A549 (cell line): Measurements from ENCODE around the gene GTF2A1. TPM values are rescaled to one million over a fixed set of nuclear protein-coding genes. Genes with fewer than 3 reads are reported as not detected.

ENCODE experiments used
- ATAC-seq, 2 experiments: fragments of 200-7000 bp in 1 of 2; fragments of >200 bp in 1 of 2; cut with Nextera tagmentation in 1 of 2; cut with Tn5 transposase in 1 of 2; 3 replicates each; pipeline versions ENCODE4 v1.8.0 to v1.9.1; 2018 to 2020; ENCODE audit warnings: mild to moderate bottlenecking in 1 of 2, moderate library complexity in 1 of 2
- CTCF ChIA-PET: fragments of 300-600 bp; sonication (Branson Sonifier 250); formaldehyde crosslinking; extraction: SDS; loops from one replicate; lab custom pipeline; 2021; ENCODE audit warnings: antibody characterized with exemption, inconsistent platforms; lab: Yijun Ruan, JAX
- POLR2A ChIA-PET: fragments of 350-600 bp; formaldehyde crosslinking; extraction: SDS; loops from one replicate; lab custom pipeline; 2021; ENCODE audit warnings: antibody characterized with exemption, inconsistent platforms; lab: Yijun Ruan, JAX
- DNase-seq, 2 experiments: peaks; one replicate each; pipeline versions ENCODE4 v3.0.0 to v3.0.0-alpha.2; 2011 to 2016; ENCODE audit warnings: low read depth in 1 of 2, low spot score in 1 of 2
- FAIRE-seq: peaks from 2 replicates; lab custom pipeline; 2011; peaks lifted over from hg19 to GRCh38; lab: Jason Lieb, UNC
- H3K27ac ChIP-seq, 2 experiments: fragments of >200 bp; sonication (Bioruptor Twin); formaldehyde crosslinking; 3 replicates each; pipeline ENCODE4 v1.5.1; 2016 to 2017
- H3K4me1 ChIP-seq: fragments of >200 bp; sonication (Bioruptor Twin); formaldehyde crosslinking; 3 replicates; pipeline ENCODE4 v1.6.1; 2016
- H3K4me2 ChIP-seq: fragments of >200 bp; sonication (Bioruptor Twin); formaldehyde crosslinking; 3 replicates; pipeline ENCODE4 v1.6.1; 2016
- H3K4me3 ChIP-seq: fragments of >200 bp; sonication (Bioruptor Twin); formaldehyde crosslinking; 3 replicates; pipeline ENCODE4 v1.5.1; 2016
- H3K9me3 ChIP-seq: fragments of >200 bp; sonication (Bioruptor Twin); formaldehyde crosslinking; 3 replicates; pipeline ENCODE4 v1.6.1; 2016
- BHLHE40 ChIP-seq: IDR thresholded peaks from 2 replicates; pipeline ENCODE4 v1.6.1; 2012; ENCODE audit warnings: low read depth, low read length, inconsistent platforms
- CBX2 ChIP-seq: fragments of 200-600 bp; sonication (generic); IDR thresholded peaks from 2 replicates; pipeline ENCODE4 v1.6.1; 2016; ENCODE audit warnings: low read depth, mild to moderate bottlenecking, borderline replicate concordance
- CHD2 ChIP-seq: fragments of 150-350 bp; IDR thresholded peaks from 2 replicates; pipeline ENCODE4 v1.6.1; 2014; ENCODE audit warnings: low read length; ENCODE audit not compliant: partially characterized antibody
- EHF ChIP-seq: fragments of 250-450 bp; sonication (Bioruptor Pico); IDR thresholded peaks from 2 replicates; pipeline ENCODE4 v1.5.0; 2020; ENCODE audit warnings: mild to moderate bottlenecking
- EHMT2 ChIP-seq: fragments of 200-600 bp; sonication (generic); IDR thresholded peaks from 2 replicates; pipeline ENCODE4 v1.6.1; 2016; ENCODE audit warnings: antibody characterized with exemption, low read depth, mild to moderate bottlenecking, moderate library complexity
- EP300 ChIP-seq, 2 experiments: fragments of >200 bp; sonication (Bioruptor Twin); formaldehyde crosslinking; IDR thresholded peaks; 2 replicates in 1 of 2; 3 replicates in 1 of 2; pipeline ENCODE4 v1.6.1; 2016 to 2017
- FOXS1 ChIP-seq: fragments of 250-450 bp; sonication (Bioruptor Pico); IDR thresholded peaks from 2 replicates; pipeline ENCODE4 v1.5.0; 2020; ENCODE audit warnings: mild to moderate bottlenecking, moderate library complexity
- GATA3 ChIP-seq: IDR thresholded peaks from 2 replicates; pipeline ENCODE4 v1.6.1; 2012; ENCODE audit warnings: borderline replicate concordance
- HDAC2 ChIP-seq: fragments of 200-600 bp; sonication (generic); IDR thresholded peaks from 2 replicates; pipeline ENCODE4 v1.6.1; 2016
- HOXB13 ChIP-seq: fragments of 250-450 bp; sonication (Bioruptor Pico); IDR thresholded peaks from 2 replicates; pipeline ENCODE4 v1.5.0; 2020; ENCODE audit warnings: low read depth, mild to moderate bottlenecking, moderate library complexity
- HOXB5 ChIP-seq: fragments of 250-450 bp; sonication (Bioruptor Pico); IDR thresholded peaks from 2 replicates; pipeline ENCODE4 v1.5.0; 2020; ENCODE audit warnings: mild to moderate bottlenecking, moderate library complexity
- KDM1A ChIP-seq: fragments of 200-600 bp; sonication (generic); IDR thresholded peaks from 2 replicates; pipeline ENCODE4 v1.6.1; 2016; ENCODE audit warnings: low read depth, mild to moderate bottlenecking
- MAFK ChIP-seq: fragments of 450-650 bp; IDR thresholded peaks from 2 replicates; pipeline ENCODE4 v1.6.1; 2014; ENCODE audit not compliant: partially characterized antibody
- MYC ChIP-seq: IDR thresholded peaks from 2 replicates; pipeline ENCODE4 v1.6.1; 2012; ENCODE audit warnings: mild to moderate bottlenecking, inconsistent platforms, low read length, improper control_type of control experiment, borderline replicate concordance
- NFE2L2 ChIP-seq: fragments of 150-350 bp; conservative IDR thresholded peaks from 2 replicates; pipeline ENCODE4 v1.6.1; 2014; ENCODE audit warnings: low read length
- NPAS2 ChIP-seq: fragments of 250-450 bp; sonication (Bioruptor Pico); IDR thresholded peaks from 2 replicates; pipeline ENCODE4 v1.8.0; 2022; ENCODE audit warnings: mild to moderate bottlenecking, moderate library complexity, borderline replicate concordance
- PHF8 ChIP-seq: fragments of 200-600 bp; sonication (generic); IDR thresholded peaks from 2 replicates; pipeline ENCODE4 v1.6.1; 2016; ENCODE audit warnings: low read depth, mild to moderate bottlenecking, antibody characterized with exemption, moderate library complexity, borderline replicate concordance
- POLR2AphosphoS2 ChIP-seq: conservative IDR thresholded peaks from 2 replicates; pipeline ENCODE4 v1.6.1; 2012; ENCODE audit warnings: low read length, improper control_type of control experiment, inconsistent platforms
- RAD21 ChIP-seq, 2 experiments: fragments of >200 bp in 1 of 2; sonication (Bioruptor Twin) in 1 of 2; formaldehyde crosslinking in 1 of 2; IDR thresholded peaks in 1 of 2; conservative IDR thresholded peaks in 1 of 2; 2 replicates in 1 of 2; 3 replicates in 1 of 2; pipeline ENCODE4 v1.6.1; 2012 to 2018; ENCODE audit warnings: inconsistent platforms in 1 of 2
- RARB ChIP-seq: fragments of 250-450 bp; sonication (Bioruptor Pico); IDR thresholded peaks from 2 replicates; pipeline ENCODE4 v1.8.0; 2021; ENCODE audit warnings: mild to moderate bottlenecking, moderate library complexity
- RCOR1 ChIP-seq: fragments of 150-350 bp; IDR thresholded peaks from 2 replicates; pipeline ENCODE4 v1.6.1; 2014; ENCODE audit warnings: antibody characterized with exemption, low read length, low read depth
- SREBF2 ChIP-seq: fragments of 450-650 bp; IDR thresholded peaks from 2 replicates; pipeline ENCODE4 v1.6.1; 2014; ENCODE audit warnings: mild to moderate bottlenecking, moderate library complexity
- TFCP2L1 ChIP-seq: fragments of 250-450 bp; sonication (Bioruptor Pico); IDR thresholded peaks from 2 replicates; pipeline ENCODE4 v1.5.0; 2021; ENCODE audit warnings: mild to moderate bottlenecking
- TP53 ChIP-seq: fragments of 250-450 bp; sonication (Bioruptor Pico); IDR thresholded peaks from 2 replicates; pipeline ENCODE4 v1.5.0; 2021; ENCODE audit warnings: mild to moderate bottlenecking, moderate library complexity
- ZNF302 ChIP-seq: fragments of 250-450 bp; sonication (Bioruptor Pico); IDR thresholded peaks from 2 replicates; pipeline ENCODE4 v1.9.0; 2021; ENCODE audit warnings: inconsistent platforms, mild to moderate bottlenecking, moderate library complexity
- WGBS: methylation state at CpG from one replicate; pipeline ENCODE4 v1.1.6; 2017; ENCODE audit errors: missing lambda C conversion rate; 5-methylcytosine and 5-hydroxymethylcytosine counted together
- polyA minus RNA-seq: library from RNA; depleted of rRNA, polyadenylated mRNA; stranded (reverse); fragments of >200 nt; gene quantifications from 2 replicates; pipeline ENCODE4 v1.2.3, GENCODE V29; 2011; rRNA and poly(A)+ RNA removed
- polyA plus RNA-seq, 4 experiments: library from polyadenylated mRNA; depleted of rRNA in 3 of 4; stranded (reverse); fragments of >200 nt; fragmentation: RNase III in 1 of 4; extraction: RNeasy Plus Mini Kit Qiagen cat#74134 plus additional on column Dnase treatment in 1 of 4; gene quantifications; 2 replicates in 3 of 4; 3 replicates in 1 of 4; pipeline ENCODE4 v1.2.3, GENCODE V29; 2011 to 2017
- TF ChIP-seq, protein P1 (sequence below): fragments of 450-650 bp; IDR thresholded peaks from 2 replicates; pipeline ENCODE4 v1.6.1; 2014; ENCODE audit warnings: antibody characterized with exemption
- TF ChIP-seq, protein P2 (sequence below): fragments of 250-450 bp; sonication (Bioruptor Pico); IDR thresholded peaks from 2 replicates; pipeline ENCODE4 v1.5.0; 2021; ENCODE audit warnings: mild to moderate bottlenecking, moderate library complexity, borderline replicate concordance
- TF ChIP-seq, protein P3 (sequence below): IDR thresholded peaks from 2 replicates; pipeline ENCODE4 v1.6.1; 2012; ENCODE audit warnings: low read depth, borderline replicate concordance
- TF ChIP-seq, protein P4 (sequence below): fragments of >200 bp; sonication (Bioruptor Twin); formaldehyde crosslinking; IDR thresholded peaks from 3 replicates; pipeline ENCODE4 v1.5.1; 2016
- TF ChIP-seq, protein P5 (sequence below): fragments of 200-600 bp; sonication (generic); IDR thresholded peaks from 2 replicates; pipeline ENCODE4 v1.6.1; 2016; ENCODE audit warnings: antibody characterized with exemption, mild to moderate bottlenecking, moderate library complexity

GTF2A1 gene
- polyA plus RNA-seq (2011; rRNA removed) (19.6 and 22.4 TPM in 2 replicates), polyA plus RNA-seq (2017; fragmentation: RNase III; extraction: RNeasy Plus Mini Kit Qiagen cat#74134 plus additional on column Dnase treatment) (12.5 to 15.0 TPM (median 13.3 TPM) in 3 replicates), polyA minus RNA-seq (35.1 and 39.4 TPM in 2 replicates)
- polyA plus RNA-seq (2012; cell fraction: cytosol; rRNA removed), result 5.4 and 9.1 TPM in 2 replicates
- polyA plus RNA-seq (2012; cell fraction: nucleus; rRNA removed), result 2.3 and 3.5 TPM in 2 replicates

- CTCF ChIA-PET, result interaction anchor here (0.8 to 1.4 kb wide), 2 partner anchors 16 to 239 kb away, joined by 3 read pairs; no protein-coding TSS in a partner anchor
- H3K4me3 ChIP-seq, result peak within 1 kb of the TSS; percentile 89
- FAIRE-seq, result no peak
- peak within 1 kb of the TSS; percentile 96 for H3K27ac ChIP-seq
- H3K4me2 ChIP-seq, result peak within 1 kb of the TSS; percentile 78
- WGBS, result under 1% methylated on average over 37 of the region's 84 CpGs
- H3K4me1 ChIP-seq, result peaks cover 24% of the 10 kb centered on the region
- POLR2A ChIA-PET, result interaction anchor here (0.5 to 1.6 kb wide), 24 partner anchors 8 to 1108 kb away, joined by 3 to 21 read pairs (median 5); partner anchors contain the start of genes CEP128 and SEL1L
- peaks cover 5% of the 10 kb centered on the region; the same call in 1 of the 3 replicates for H3K9me3 ChIP-seq
- peak; percentile 82 to 88 for ATAC-seq
- peak; percentile 80 to 96 for DNase-seq
- TF ChIP-seq, protein P1, sequence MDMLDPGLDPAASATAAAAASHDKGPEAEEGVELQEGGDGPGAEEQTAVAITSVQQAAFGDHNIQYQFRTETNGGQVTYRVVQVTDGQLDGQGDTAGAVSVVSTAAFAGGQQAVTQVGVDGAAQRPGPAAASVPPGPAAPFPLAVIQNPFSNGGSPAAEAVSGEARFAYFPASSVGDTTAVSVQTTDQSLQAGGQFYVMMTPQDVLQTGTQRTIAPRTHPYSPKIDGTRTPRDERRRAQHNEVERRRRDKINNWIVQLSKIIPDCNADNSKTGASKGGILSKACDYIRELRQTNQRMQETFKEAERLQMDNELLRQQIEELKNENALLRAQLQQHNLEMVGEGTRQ, result peak; percentile 98
- peak; percentile 80 for TF ChIP-seq NPAS2 (CRISPR knock-in tag)
- TF ChIP-seq, protein P2, sequence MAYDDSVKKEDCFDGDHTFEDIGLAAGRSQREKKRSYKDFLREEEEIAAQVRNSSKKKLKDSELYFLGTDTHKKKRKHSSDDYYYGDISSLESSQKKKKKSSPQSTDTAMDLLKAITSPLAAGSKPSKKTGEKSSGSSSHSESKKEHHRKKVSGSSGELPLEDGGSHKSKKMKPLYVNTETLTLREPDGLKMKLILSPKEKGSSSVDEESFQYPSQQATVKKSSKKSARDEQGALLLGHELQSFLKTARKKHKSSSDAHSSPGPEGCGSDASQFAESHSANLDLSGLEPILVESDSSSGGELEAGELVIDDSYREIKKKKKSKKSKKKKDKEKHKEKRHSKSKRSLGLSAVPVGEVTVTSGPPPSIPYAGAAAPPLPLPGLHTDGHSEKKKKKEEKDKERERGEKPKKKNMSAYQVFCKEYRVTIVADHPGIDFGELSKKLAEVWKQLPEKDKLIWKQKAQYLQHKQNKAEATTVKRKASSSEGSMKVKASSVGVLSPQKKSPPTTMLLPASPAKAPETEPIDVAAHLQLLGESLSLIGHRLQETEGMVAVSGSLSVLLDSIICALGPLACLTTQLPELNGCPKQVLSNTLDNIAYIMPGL (CRISPR knock-in tag), result no peak
- TF ChIP-seq NFE2L2, result peak; percentile 57
- peak; percentile 10; the same call in 1 of the 2 replicates for TF ChIP-seq TP53 (CRISPR knock-in tag)
- no peak for TF ChIP-seq FOXS1 (CRISPR knock-in tag)
- no peak for TF ChIP-seq MYC
- peak; percentile 66 for TF ChIP-seq HOXB13 (CRISPR knock-in tag)
- TF ChIP-seq GATA3, result no peak; the same call in 1 of the 2 replicates
- TF ChIP-seq, protein P3, sequence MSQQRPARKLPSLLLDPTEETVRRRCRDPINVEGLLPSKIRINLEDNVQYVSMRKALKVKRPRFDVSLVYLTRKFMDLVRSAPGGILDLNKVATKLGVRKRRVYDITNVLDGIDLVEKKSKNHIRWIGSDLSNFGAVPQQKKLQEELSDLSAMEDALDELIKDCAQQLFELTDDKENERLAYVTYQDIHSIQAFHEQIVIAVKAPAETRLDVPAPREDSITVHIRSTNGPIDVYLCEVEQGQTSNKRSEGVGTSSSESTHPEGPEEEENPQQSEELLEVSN, result peak; percentile 97
- TF ChIP-seq RCOR1, result no peak
- no peak for TF ChIP-seq SREBF2
- peak; percentile 91 for TF ChIP-seq MAFK
- TF ChIP-seq ZNF302, result no peak
- TF ChIP-seq RAD21 (conservative IDR thresholded peaks at IDR 0.05 in 1 of 2, IDR thresholded peaks at IDR 0.05 in 1 of 2), result no peak
- TF ChIP-seq EP300 (IDR thresholded peaks at IDR 0.05), result no peak
- TF ChIP-seq CBX2, result no peak
- peak; percentile 21; the same call in 1 of the 2 replicates for TF ChIP-seq BHLHE40
- TF ChIP-seq EHMT2, result no peak
- no peak; the same call in 1 of the 2 replicates for TF ChIP-seq EHF (CRISPR knock-in tag)
- no peak for TF ChIP-seq RARB (CRISPR knock-in tag)
- TF ChIP-seq PHF8, result peak; percentile 72; the same call in 1 of the 2 replicates
- TF ChIP-seq HDAC2, result no peak; the same call in 1 of the 2 replicates
- 0 out of 2 replicates have a peak, but pooled peaks have one; percentile 37 for TF ChIP-seq HOXB5 (CRISPR knock-in tag)
- TF ChIP-seq, protein P4, sequence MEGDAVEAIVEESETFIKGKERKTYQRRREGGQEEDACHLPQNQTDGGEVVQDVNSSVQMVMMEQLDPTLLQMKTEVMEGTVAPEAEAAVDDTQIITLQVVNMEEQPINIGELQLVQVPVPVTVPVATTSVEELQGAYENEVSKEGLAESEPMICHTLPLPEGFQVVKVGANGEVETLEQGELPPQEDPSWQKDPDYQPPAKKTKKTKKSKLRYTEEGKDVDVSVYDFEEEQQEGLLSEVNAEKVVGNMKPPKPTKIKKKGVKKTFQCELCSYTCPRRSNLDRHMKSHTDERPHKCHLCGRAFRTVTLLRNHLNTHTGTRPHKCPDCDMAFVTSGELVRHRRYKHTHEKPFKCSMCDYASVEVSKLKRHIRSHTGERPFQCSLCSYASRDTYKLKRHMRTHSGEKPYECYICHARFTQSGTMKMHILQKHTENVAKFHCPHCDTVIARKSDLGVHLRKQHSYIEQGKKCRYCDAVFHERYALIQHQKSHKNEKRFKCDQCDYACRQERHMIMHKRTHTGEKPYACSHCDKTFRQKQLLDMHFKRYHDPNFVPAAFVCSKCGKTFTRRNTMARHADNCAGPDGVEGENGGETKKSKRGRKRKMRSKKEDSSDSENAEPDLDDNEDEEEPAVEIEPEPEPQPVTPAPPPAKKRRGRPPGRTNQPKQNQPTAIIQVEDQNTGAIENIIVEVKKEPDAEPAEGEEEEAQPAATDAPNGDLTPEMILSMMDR, result no peak
- peak; percentile 79 for TF ChIP-seq CHD2
- TF ChIP-seq KDM1A, result no peak
- peak; percentile 89; the same call in 1 of the 2 replicates for TF ChIP-seq TFCP2L1 (CRISPR knock-in tag)
- TF ChIP-seq, protein P5, sequence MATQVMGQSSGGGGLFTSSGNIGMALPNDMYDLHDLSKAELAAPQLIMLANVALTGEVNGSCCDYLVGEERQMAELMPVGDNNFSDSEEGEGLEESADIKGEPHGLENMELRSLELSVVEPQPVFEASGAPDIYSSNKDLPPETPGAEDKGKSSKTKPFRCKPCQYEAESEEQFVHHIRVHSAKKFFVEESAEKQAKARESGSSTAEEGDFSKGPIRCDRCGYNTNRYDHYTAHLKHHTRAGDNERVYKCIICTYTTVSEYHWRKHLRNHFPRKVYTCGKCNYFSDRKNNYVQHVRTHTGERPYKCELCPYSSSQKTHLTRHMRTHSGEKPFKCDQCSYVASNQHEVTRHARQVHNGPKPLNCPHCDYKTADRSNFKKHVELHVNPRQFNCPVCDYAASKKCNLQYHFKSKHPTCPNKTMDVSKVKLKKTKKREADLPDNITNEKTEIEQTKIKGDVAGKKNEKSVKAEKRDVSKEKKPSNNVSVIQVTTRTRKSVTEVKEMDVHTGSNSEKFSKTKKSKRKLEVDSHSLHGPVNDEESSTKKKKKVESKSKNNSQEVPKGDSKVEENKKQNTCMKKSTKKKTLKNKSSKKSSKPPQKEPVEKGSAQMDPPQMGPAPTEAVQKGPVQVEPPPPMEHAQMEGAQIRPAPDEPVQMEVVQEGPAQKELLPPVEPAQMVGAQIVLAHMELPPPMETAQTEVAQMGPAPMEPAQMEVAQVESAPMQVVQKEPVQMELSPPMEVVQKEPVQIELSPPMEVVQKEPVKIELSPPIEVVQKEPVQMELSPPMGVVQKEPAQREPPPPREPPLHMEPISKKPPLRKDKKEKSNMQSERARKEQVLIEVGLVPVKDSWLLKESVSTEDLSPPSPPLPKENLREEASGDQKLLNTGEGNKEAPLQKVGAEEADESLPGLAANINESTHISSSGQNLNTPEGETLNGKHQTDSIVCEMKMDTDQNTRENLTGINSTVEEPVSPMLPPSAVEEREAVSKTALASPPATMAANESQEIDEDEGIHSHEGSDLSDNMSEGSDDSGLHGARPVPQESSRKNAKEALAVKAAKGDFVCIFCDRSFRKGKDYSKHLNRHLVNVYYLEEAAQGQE, result peak; percentile 64; the same call in 1 of the 2 replicates
- TF ChIP-seq POLR2AphosphoS2, result no peak
Measured at GRCh38 chr14:81220830-81221578, at the start of gene GTF2A1. Gene GTF2A1 (minus strand): TSS chr14:81220959. CDS start chr14:81220518, 441 bp downstream.
